Activated T-cell treated with anti-CD3 and anti-CD28 coated beads, Interleukin-2, amount 50 U/mL, for 24 hours (primary cell): ENCODE results near the gene TRIB2.

Source experiments
- DNase-seq: peaks from one replicate; pipeline ENCODE4 v3.0.0-alpha.2; 2020
- H3K27ac Mint-ChIP-seq: 2 replicates; pipeline ENCODE4 v1.8.0; 2020; ENCODE audit warnings: mild to moderate bottlenecking, mixed read lengths
- H3K27me3 Mint-ChIP-seq: 2 replicates; pipeline ENCODE4 v1.8.0; 2020; ENCODE audit warnings: mixed read lengths
- H3K36me3 Mint-ChIP-seq: 2 replicates; pipeline ENCODE4 v1.8.0; 2020; ENCODE audit warnings: low read depth, mixed read lengths
- H3K4me1 Mint-ChIP-seq: 2 replicates; pipeline ENCODE4 v1.8.0; 2020; ENCODE audit warnings: low read depth, mixed read lengths
- H3K4me3 Mint-ChIP-seq: 2 replicates; pipeline ENCODE4 v1.8.0; 2020; ENCODE audit warnings: mild to moderate bottlenecking, moderate library complexity, mixed read lengths
- H3K9me3 Mint-ChIP-seq: 2 replicates; pipeline ENCODE4 v1.8.0; 2020; ENCODE audit warnings: mixed read lengths

Gene TRIB2

DNA sequence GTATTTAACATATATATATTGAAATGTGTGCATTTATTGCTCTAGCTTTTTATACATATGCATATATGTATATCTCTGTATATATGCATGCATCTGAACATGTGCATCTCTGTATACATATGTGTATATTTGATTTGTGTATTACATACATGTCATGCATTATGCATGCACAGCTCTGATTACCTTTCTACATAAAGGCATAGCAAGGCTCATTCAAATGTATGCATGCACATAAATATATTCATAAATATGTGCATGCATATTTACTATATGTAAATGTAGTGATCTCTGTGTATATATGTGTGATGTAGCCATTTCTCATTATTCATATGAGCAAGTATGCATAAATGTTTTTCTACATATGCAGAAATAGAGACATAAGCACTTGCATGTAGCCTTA is 64.6 kb downstream of the TRIB2 start:
- no peak overlapping the region for H3K27ac Mint-ChIP-seq
- H3K27me3 Mint-ChIP-seq: no peaks in the 10 kb centered on the region
- DNase-seq: no peak
- peaks cover 4% of the 10 kb centered on the region for H3K4me1 Mint-ChIP-seq
- H3K9me3 Mint-ChIP-seq: no peaks in the 10 kb centered on the region
- H3K36me3 Mint-ChIP-seq: no peaks in the 10 kb centered on the region
- no peak overlapping the region for H3K4me3 Mint-ChIP-seq

GRCh38 chr2:12787891-12788801 is 71.4 kb downstream of the TRIB2 start:
- H3K36me3 Mint-ChIP-seq: no peaks in the 10 kb centered on the region
- H3K27ac Mint-ChIP-seq: no peak overlapping the region
- peaks cover 12% of the 10 kb centered on the region for H3K27me3 Mint-ChIP-seq
- no peaks in the 10 kb centered on the region for H3K9me3 Mint-ChIP-seq
- no peak overlapping the region for H3K4me3 Mint-ChIP-seq
- H3K4me1 Mint-ChIP-seq: no peaks in the 10 kb centered on the region
- DNase-seq: no peak

DNA sequence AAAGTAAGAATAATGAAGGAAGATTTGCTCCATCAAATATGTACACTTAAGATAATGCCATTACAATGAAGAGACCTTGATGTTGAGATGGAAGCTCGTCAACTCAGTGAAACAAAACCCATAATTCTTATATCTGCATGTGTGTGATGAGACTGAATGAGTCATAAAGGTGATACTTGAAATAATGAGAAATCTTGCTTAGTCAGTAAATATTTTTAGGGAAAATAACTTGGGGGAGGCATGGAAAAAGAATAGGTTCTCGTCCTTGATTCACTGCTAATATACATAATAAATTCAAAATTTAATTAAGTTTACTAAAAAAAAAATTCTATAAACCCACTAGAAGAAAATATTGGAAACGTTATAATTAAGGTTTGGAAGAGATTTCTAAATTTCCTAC is 75.2 kb downstream of the TRIB2 start:
- H3K36me3 Mint-ChIP-seq: no peaks in the 10 kb centered on the region
- DNase-seq: no peak

More for the DNA sequence above, 75.2 kb downstream of the TRIB2 start:
- Mint-ChIP-seq H3K27ac (no peak overlapping the region), H3K9me3 (no peaks in the 10 kb centered on the region), H3K4me1 (no peaks in the 10 kb centered on the region), H3K27me3 (peaks cover 12% of the 10 kb centered on the region), H3K4me3 (no peak overlapping the region)
